HepG2 (cell line): ENCODE measurements around the gene PLIN3. TPM values are rescaled to one million over a fixed set of nuclear protein-coding genes. Genes with fewer than 3 reads are reported as not detected.
A peak's percentile ranks its signal among the peaks of the same experiment; 100 is the strongest.

Experiments
- ATAC-seq: fragments of 200-7000 bp; cut with Tn5 transposase; 3 replicates; pipeline ENCODE4 v1.9.1; 2020; ENCODE audit warnings: mild to moderate bottlenecking, moderate library complexity
- BruUV-seq: library from RNA; stranded (reverse); fragments of 400-500 nt; replicated peaks from 2 replicates; lab custom pipeline; 2021; lab: Mats Ljungman, UMichigan
- CTCF ChIA-PET: fragments of 300-600 bp; formaldehyde crosslinking; extraction: SDS; loops from one replicate; lab custom pipeline; 2021; ENCODE audit warnings: low total read pairs, inconsistent platforms, low intra/inter-chr PET ratio; lab: Yijun Ruan, JAX
- POLR2A ChIA-PET: fragments of 350-600 bp; sonication (Branson Sonifier 250); formaldehyde crosslinking; loops from one replicate; lab custom pipeline; 2020; ENCODE audit warnings: antibody characterized with exemption, inconsistent platforms; lab: Yijun Ruan, JAX
- DNase-seq: peaks from one replicate; pipeline ENCODE4 v3.0.0-alpha.2; 2015; ENCODE audit warnings: low spot score
- FAIRE-seq: peaks from 3 replicates; lab custom pipeline; 2011; peaks lifted over from hg19 to GRCh38; lab: Jason Lieb, UNC
- H2AFZ ChIP-seq: one replicate; pipeline ENCODE4 v1.6.1; 2011; ENCODE audit warnings: low read length, inconsistent platforms
- H3K27ac ChIP-seq: fragments of 300-600 bp; 3 replicates; pipeline ENCODE4 v1.8.0; 2011; ENCODE audit warnings: mixed run types, mild to moderate bottlenecking, mixed read lengths, low read length, inconsistent platforms; ENCODE audit not compliant: insufficient read depth; ENCODE audit errors: extremely low read length
- H3K27me3 ChIP-seq, 2 experiments: fragments of 200-600 bp in 1 of 2; 2 replicates in 1 of 2; 3 replicates in 1 of 2; pipeline versions ENCODE4 v1.6.0 to v1.8.0; 2011; ENCODE audit warnings: low read length in 2 of 2, mild to moderate bottlenecking in 2 of 2, moderate library complexity in 2 of 2, inconsistent platforms in 1 of 2; ENCODE audit not compliant: insufficient read depth in 2 of 2, control insufficient read depth in 1 of 2
- H3K36me3 ChIP-seq, 2 experiments: fragments of 200-600 bp in 1 of 2; replicated peaks in 1 of 2; 2 replicates in 1 of 2; 3 replicates in 1 of 2; pipeline versions ENCODE4 v1.5.1 to v1.8.0; 2011; ENCODE audit warnings: low read length in 2 of 2, inconsistent platforms in 1 of 2; ENCODE audit not compliant: insufficient read depth in 2 of 2, control insufficient read depth in 1 of 2
- H3K4me1 ChIP-seq: 2 replicates; pipeline ENCODE4 v1.5.1; 2012; ENCODE audit warnings: low read length, inconsistent platforms; ENCODE audit not compliant: insufficient read depth
- H3K4me2 ChIP-seq: 2 replicates; pipeline ENCODE4 v1.6.0; 2011; ENCODE audit warnings: low read depth, low read length, inconsistent platforms
- H3K4me3 ChIP-seq, 3 experiments: fragments of 200-600 bp in 1 of 3; sonication (generic), shearing (Covaris generic) in 1 of 3; replicated peaks in 1 of 3; 2 replicates each; pipeline ENCODE4 v1.5.1; 2011 to 2016; ENCODE audit warnings: low read length in 3 of 3, inconsistent platforms in 2 of 3, low read depth in 2 of 3, mild to moderate bottlenecking in 2 of 3, control low read depth in 1 of 3, mixed read lengths in 1 of 3; ENCODE audit not compliant: insufficient read depth in 1 of 3
- H3K79me2 ChIP-seq: one replicate; pipeline ENCODE4 v1.6.1; 2011; ENCODE audit warnings: low read length, inconsistent platforms; ENCODE audit not compliant: insufficient read depth
- H3K9ac ChIP-seq: 2 replicates; pipeline ENCODE4 v1.6.0; 2011; ENCODE audit warnings: mild to moderate bottlenecking, low read depth, low read length, inconsistent platforms; ENCODE audit not compliant: insufficient read depth
- H3K9me3 ChIP-seq: 2 replicates; pipeline ENCODE4 v1.5.1; 2012; ENCODE audit warnings: mild to moderate bottlenecking, low read length
- H4K20me1 ChIP-seq: 2 replicates; pipeline ENCODE4 v1.6.0; 2011; ENCODE audit warnings: inconsistent platforms, mild to moderate bottlenecking, low read length, moderate library complexity; ENCODE audit not compliant: insufficient read depth
- CBX1 ChIP-seq: IDR thresholded peaks from one replicate; pipeline ENCODE4 v1.6.1; 2016; ENCODE audit warnings: antibody characterized with exemption, low read depth
- MTF1 ChIP-seq: sonication (generic); formaldehyde crosslinking; IDR thresholded peaks from 2 replicates; pipeline ENCODE4 v1.5.0; 2020; ENCODE audit warnings: missing genetic modification reagents
- PHF20 ChIP-seq: sonication (generic); formaldehyde crosslinking; IDR thresholded peaks from 2 replicates; pipeline ENCODE4 v1.5.0; 2020; ENCODE audit warnings: mild to moderate bottlenecking, missing genetic modification reagents
- SOX6 ChIP-seq, 2 experiments: fragments of 450-650 bp in 1 of 2; sonication (generic) in 1 of 2; formaldehyde crosslinking in 1 of 2; IDR thresholded peaks; 2 replicates each; pipeline versions ENCODE4 v1.4.0 to v1.6.1; 2017 to 2020; ENCODE audit warnings: antibody characterized with exemption in 1 of 2, mild to moderate bottlenecking in 1 of 2, missing genetic modification reagents in 1 of 2
- ZBED4 ChIP-seq: sonication (generic); formaldehyde crosslinking; IDR thresholded peaks from 2 replicates; pipeline ENCODE4 v1.4.0; 2020; ENCODE audit warnings: missing genetic modification reagents, borderline replicate concordance
- ZKSCAN8 ChIP-seq: IDR thresholded peaks from 2 replicates; pipeline ENCODE4 v1.6.1; 2016; ENCODE audit warnings: borderline replicate concordance, missing genetic modification reagents, missing compliant biosample characterization
- ZMYM3 ChIP-seq: sonication (generic); formaldehyde crosslinking; IDR thresholded peaks from 2 replicates; pipeline ENCODE4 v1.5.1; 2020; ENCODE audit warnings: mild to moderate bottlenecking, missing genetic modification reagents
- ZNF121 ChIP-seq: sonication (generic); formaldehyde crosslinking; IDR thresholded peaks from 2 replicates; pipeline ENCODE4 v1.5.0; 2020; ENCODE audit warnings: mild to moderate bottlenecking, missing genetic modification reagents
- ZNF30 ChIP-seq: sonication (generic); formaldehyde crosslinking; IDR thresholded peaks from 2 replicates; pipeline ENCODE4 v1.5.0; 2020; ENCODE audit warnings: mild to moderate bottlenecking, missing genetic modification reagents
- ZNF547 ChIP-seq: sonication (generic); formaldehyde crosslinking; IDR thresholded peaks from 2 replicates; pipeline ENCODE4 v1.5.1; 2020; ENCODE audit warnings: mild to moderate bottlenecking, missing genetic modification reagents
- ZNF556 ChIP-seq: sonication (generic); formaldehyde crosslinking; IDR thresholded peaks from 2 replicates; pipeline ENCODE4 v1.4.0; 2020; ENCODE audit warnings: mild to moderate bottlenecking, missing genetic modification reagents, borderline replicate concordance
- ZNF646 ChIP-seq: sonication (generic); formaldehyde crosslinking; IDR thresholded peaks from 2 replicates; pipeline ENCODE4 v1.9.0; 2021; ENCODE audit warnings: mild to moderate bottlenecking, missing genetic modification reagents
- ZNF7 ChIP-seq: IDR thresholded peaks from 2 replicates; pipeline ENCODE4 v1.6.1; 2016; ENCODE audit warnings: missing biosample characterization, missing genetic modification reagents
- ZNF878 ChIP-seq: sonication (generic); formaldehyde crosslinking; IDR thresholded peaks from 2 replicates; pipeline ENCODE4 v1.8.1; 2023; ENCODE audit warnings: mild to moderate bottlenecking, missing genetic modification reagents, moderate library complexity
- WGBS: methylation state at CpG from one replicate; pipeline ENCODE4 v1.1.6; 2017; ENCODE audit warnings: low lambda C conversion rate; 5-methylcytosine and 5-hydroxymethylcytosine counted together
- in situ Hi-C: cut with HindIII; loops from 2 replicates; pipeline ENCODE4 v1.10.0; 2017; ENCODE audit warnings: low pct_unique_long_range_greater_than_20kb; ENCODE audit not compliant: extremely low pct_ligation_motif_present
- intact Hi-C: fragments of 100-400 bp; cut with micrococcal nuclease; formaldehyde crosslinking; loops from one replicate; pipeline ENCODE4 v1.10.0; 2022; ENCODE audit not compliant: unreplicated experiment
- polyA plus RNA-seq, 8 experiments: library from polyadenylated mRNA; depleted of rRNA in 3 of 8; stranded (reverse) in 7 of 8; unstranded in 1 of 8; fragments of >200 nt; fragmentation: Illumina TruSeq in 4 of 8; extraction: Trizol in 4 of 8; gene quantifications; 2 replicates each; pipeline versions ENCODE4 v1.2.1 to v1.2.3, GENCODE V29; 2011 to 2016; ENCODE audit warnings: low read depth in 4 of 8, missing spikeins in 1 of 8, mixed read lengths in 1 of 8; ENCODE audit not compliant: insufficient read depth in 1 of 8
- total RNA-seq, 5 experiments: library from RNA; depleted of rRNA; stranded (reverse); fragments of >200 nt; fragmentation: Illumina TruSeq; extraction: Trizol; gene quantifications; 2 replicates each; pipeline ENCODE4 v1.2.3, GENCODE V29; 2016; ENCODE audit warnings: low read depth in 1 of 5

The PLIN3 gene
- total and polyA plus RNA-seq, 2 of the 13 experiments (the other 11 are each of a cell fraction or from before 2014, with no cell fraction given), result 49.3 to 57.9 TPM

GRCh38 chr19:4830332-4830731 is 37.1 kb downstream of the PLIN3 start:
- WGBS, result 80% methylated on average over 6 of the region's 6 CpGs
- no peak overlapping the region for H2AFZ ChIP-seq
- FAIRE-seq, result no peak

More at GRCh38 chr19:4830332-4830731, 37.1 kb downstream of the PLIN3 start:
- Histone ChIP-seq H3K4me1 (peaks cover 27% of the 10 kb centered on the region), H3K27me3 (no peaks in the 10 kb centered on the region), H4K20me1 (no peaks in the 10 kb centered on the region), H3K27ac (peak overlapping the region; percentile 50), H3K9ac (peak overlapping the region; percentile 83), H3K4me3 (peak overlapping the region; percentile 85 to 96 (median 88); a peak in 5 of 6 replicates), H3K36me3 (no peaks in the 10 kb centered on the region), H3K79me2 (peaks cover 12% of the 10 kb centered on the region), H3K4me2 (peak overlapping the region; percentile 96), H3K9me3 (no peaks in the 10 kb centered on the region)
- intact Hi-C loops, result no loop called here
- ATAC-seq (no peak), DNase-seq (no peak)
- ChIA-PET POLR2A (interaction anchor here (1.3 to 2.4 kb wide), 2 partner anchors 14 to 18 kb away, joined by 7 to 9 read pairs; no protein-coding TSS in a partner anchor), CTCF (interaction anchor here (2.3 kb wide), 1 partner anchor 21 kb away, joined by 14 read pairs; no protein-coding TSS in a partner anchor)
- TF ChIP-seq CBX1 (no peak), ZMYM3 (CRISPR knock-in tag) (peak; percentile 54; the same call in 1 of the 2 replicates), ZKSCAN8 (CRISPR knock-in tag) (peak; percentile 95; the same call in 1 of the 2 replicates), ZNF30 (CRISPR knock-in tag) (no peak), ZNF556 (CRISPR knock-in tag) (no peak), SOX6 (IDR thresholded peaks at IDR 0.05) (no peak), SOX6 (CRISPR knock-in tag; IDR thresholded peaks at IDR 0.05) (no peak), ZNF547 (CRISPR knock-in tag) (no peak), ZNF646 (CRISPR knock-in tag) (no peak), MTF1 (CRISPR knock-in tag) (no peak), PHF20 (CRISPR knock-in tag) (no peak), ZNF878 (no peak), ZNF121 (peak; percentile 40; the same call in 1 of the 2 replicates), ZBED4 (CRISPR knock-in tag) (no peak), ZNF7 (CRISPR knock-in tag) (no peak)
- in situ Hi-C loops, result no loop called here
- no TSS peak for BruUV-seq
